BLaER1 treated with 17β-estradiol and CSF1 and Interleukin-3, amounts not matched to agents 10 nM and 100 nM (cell line): ENCODE results near the gene BDH1.

Experiments used
- H3K27ac ChIP-seq, 11 experiments: shearing (Covaris generic); formaldehyde crosslinking; 2 replicates each; pipeline ENCODE4 v1.8.1; 2022
- H3K27me3 ChIP-seq, 11 experiments: shearing (Covaris generic); formaldehyde crosslinking; 2 replicates each; pipeline ENCODE4 v1.8.1; 2022
- H3K36me3 ChIP-seq, 11 experiments: shearing (Covaris generic); formaldehyde crosslinking; 2 replicates each; pipeline ENCODE4 v1.8.1; 2022
- H3K4me1 ChIP-seq, 10 experiments: shearing (Covaris generic); formaldehyde crosslinking; 2 replicates each; pipeline ENCODE4 v1.8.1; 2022
- H3K4me2 ChIP-seq, 11 experiments: shearing (Covaris generic); formaldehyde crosslinking; 2 replicates each; pipeline ENCODE4 v1.8.1; 2022
- H3K4me3 ChIP-seq, 10 experiments: shearing (Covaris generic); formaldehyde crosslinking; 2 replicates each; pipeline ENCODE4 v1.8.1; 2022
- H3K9ac ChIP-seq, 11 experiments: shearing (Covaris generic); formaldehyde crosslinking; 2 replicates each; pipeline ENCODE4 v1.8.1; 2022
- H3K9me3 ChIP-seq, 11 experiments: shearing (Covaris generic); formaldehyde crosslinking; replicated peaks in 1 of 11; 2 replicates each; pipeline ENCODE4 v1.8.1; 2022
- H4K20me1 ChIP-seq, 11 experiments: shearing (Covaris generic); formaldehyde crosslinking; 2 replicates each; pipeline ENCODE4 v1.8.1; 2022
- Cebpa-rat ChIP-seq, 11 experiments: shearing (Covaris generic); IDR thresholded peaks; 2 replicates each; pipeline ENCODE4 v1.8.1; 2022

Gene BDH1

DNA sequence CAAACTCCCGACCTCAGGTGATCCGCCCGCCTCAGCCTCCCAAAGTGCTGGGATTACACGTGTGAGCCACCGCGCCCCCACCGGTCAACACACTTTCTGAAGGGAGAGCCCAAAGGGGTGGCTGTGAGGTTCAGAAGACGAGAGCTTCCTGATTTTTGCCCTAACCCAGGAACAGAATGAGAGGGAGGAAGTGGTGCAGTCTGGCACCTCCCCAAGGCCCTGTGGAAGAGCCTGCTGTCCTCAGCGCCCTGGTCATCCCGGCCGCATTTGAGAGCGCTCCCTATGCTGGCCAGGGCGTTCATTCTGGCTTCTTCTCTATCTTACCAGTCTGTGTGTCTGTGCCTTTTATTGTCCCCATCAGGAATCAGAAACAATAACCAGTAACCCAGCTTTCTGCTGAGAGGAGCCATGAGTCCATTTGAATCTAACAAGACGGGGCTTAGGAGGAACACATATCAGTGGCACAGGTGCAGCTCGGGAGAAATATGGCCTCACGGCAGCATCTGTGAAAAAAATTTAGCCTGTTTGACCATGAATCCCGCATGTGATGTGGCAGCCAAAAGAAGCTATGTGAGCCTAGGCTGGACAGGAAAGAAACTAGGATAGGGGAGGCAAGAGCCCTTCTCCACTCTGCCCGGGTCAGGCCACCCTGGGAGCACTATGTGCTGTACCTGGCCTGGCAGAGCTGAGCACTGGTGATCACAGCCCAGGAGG is 12.9 kb downstream of the BDH1 start:
- Histone ChIP-seq H3K4me3 (no peak overlapping the region), H3K4me1 (peaks cover 2 to 39% (median 12%) of the 10 kb centered on the region in 10 experiments), H3K9ac (no peak overlapping the region), H4K20me1 (peaks cover 0 to 34% (median 17%) of the 10 kb centered on the region in 11 experiments; a peak in 11 of 22 replicates), H3K27ac (peak overlapping the region in 3 of 11 experiments; percentile 15 to 42 (median 31); a peak in 5 of 22 replicates), H3K27me3 (no peaks in the 10 kb centered on the region), H3K4me2 (peak overlapping the region in 5 of 11 experiments; percentile 0 to 52 (median 35); a peak in 4 of 22 replicates), H3K36me3 (peaks cover 27 to 97% (median 86%) of the 10 kb centered on the region in 11 experiments), H3K9me3 (no peaks in the 10 kb centered on the region)
- no peak for TF ChIP-seq Cebpa-rat (IDR thresholded peaks at IDR 0.05)

DNA sequence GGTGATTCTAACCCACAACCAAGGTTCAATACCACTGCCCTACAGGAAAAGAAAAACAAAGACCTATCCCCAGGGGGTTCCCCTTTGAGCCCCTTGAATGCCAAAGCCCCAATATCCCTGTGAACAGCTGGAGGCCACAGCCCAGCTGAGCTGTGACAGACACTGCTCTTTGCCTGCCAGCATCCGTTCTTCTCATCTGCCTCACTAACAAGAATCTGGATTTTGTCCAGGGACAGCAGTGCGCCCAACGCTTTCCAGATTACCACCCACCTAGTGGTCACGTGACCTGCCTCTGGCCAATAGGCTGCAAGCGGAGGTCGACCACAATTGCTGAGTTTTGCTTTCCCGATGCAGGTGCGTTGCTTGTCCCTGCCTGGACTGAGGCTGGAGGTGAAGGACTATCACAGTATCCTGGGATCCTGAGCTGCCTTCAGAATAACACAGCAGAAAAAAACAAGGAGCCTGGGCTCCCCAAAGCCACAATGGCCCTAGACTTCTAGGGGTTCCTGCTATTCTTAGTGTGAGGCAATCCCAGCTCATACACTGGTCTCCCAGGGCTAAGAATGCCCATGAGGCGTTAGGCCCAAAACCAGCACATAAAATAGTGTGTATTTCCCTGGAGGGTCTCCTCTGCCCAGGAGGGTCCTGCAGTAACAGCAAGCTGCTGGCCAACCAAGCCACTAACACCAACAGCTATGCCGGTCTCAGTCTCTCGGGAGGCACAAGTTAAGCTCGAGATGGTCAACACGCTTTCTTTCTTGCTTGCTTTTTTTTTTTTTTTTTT is 13.8 kb downstream of the BDH1 start:
- Histone ChIP-seq H3K4me1 (peaks cover 0 to 39% (median 5%) of the 10 kb centered on the region in 10 experiments; a peak in 9 of 20 replicates), H3K27me3 (no peaks in the 10 kb centered on the region), H3K4me2 (peak overlapping the region in 2 of 11 experiments; percentile 44 to 52; a peak in 1 of 22 replicates), H3K9me3 (no peaks in the 10 kb centered on the region), H3K9ac (no peak overlapping the region), H3K4me3 (no peak overlapping the region), H3K27ac (peak overlapping the region in 1 of 11 experiments; percentile 31; a peak in 1 of 22 replicates), H4K20me1 (peaks cover 0 to 24% (median 7%) of the 10 kb centered on the region in 11 experiments; a peak in 10 of 22 replicates), H3K36me3 (peaks cover 32 to 100% (median 94%) of the 10 kb centered on the region in 11 experiments)
- TF ChIP-seq Cebpa-rat (IDR thresholded peaks at IDR 0.05): no peak

DNA sequence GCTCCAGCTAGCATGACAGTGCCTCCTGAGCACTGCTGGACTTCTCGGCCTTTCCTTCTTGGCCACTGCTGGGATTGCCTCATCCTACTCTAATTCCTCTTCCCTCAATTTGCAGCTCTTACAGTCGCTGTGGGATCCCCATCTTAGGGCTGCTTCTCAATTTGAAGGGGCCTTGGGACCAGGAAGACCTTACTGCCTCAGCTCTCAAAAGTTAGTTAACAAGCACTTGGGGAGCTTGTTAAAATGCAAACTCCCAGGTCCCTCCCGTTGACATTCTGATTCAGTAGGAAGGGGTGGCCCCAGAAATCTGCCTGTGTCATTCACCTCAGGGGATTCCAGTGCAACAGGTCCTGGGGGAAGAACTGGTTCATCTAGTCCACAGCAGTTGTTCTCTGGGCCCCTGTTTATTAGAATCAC is 14.8 kb downstream of the BDH1 start:
- no peak overlapping the region for H3K27ac ChIP-seq
- H3K9ac ChIP-seq: no peak overlapping the region

DNA sequence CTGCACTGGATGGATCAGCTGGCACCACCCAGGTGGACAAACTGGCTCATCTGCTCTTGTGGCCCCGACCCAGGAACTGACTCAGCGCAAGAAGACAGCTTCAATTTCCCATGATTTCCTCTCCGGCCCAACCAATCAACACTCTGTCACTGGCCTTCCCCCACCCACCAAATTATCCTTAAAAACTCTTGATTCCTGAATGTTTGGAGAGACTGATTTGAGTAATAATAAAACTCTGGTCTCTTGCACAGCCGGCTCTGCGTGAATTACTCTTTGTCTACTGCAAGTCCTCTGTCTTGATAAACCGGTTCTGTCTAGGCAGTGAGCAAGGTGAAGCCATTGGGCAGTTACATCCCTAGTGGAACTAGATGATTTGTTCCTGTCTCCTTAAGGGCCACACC is 16.1 kb downstream of the BDH1 start:
- H3K4me2 ChIP-seq: peak overlapping the region in 3 of 11 experiments; percentile 18 to 37 (median 37); a peak in 3 of 22 replicates
- TF ChIP-seq Cebpa-rat (IDR thresholded peaks at IDR 0.05): no peak
- H3K4me3 ChIP-seq: no peak overlapping the region
- no peaks in the 10 kb centered on the region for H3K27me3 ChIP-seq
- no peak overlapping the region for H3K9ac ChIP-seq
- peaks cover 27 to 100% (median 86%) of the 10 kb centered on the region in 11 experiments for H3K36me3 ChIP-seq
- H3K4me1 ChIP-seq: peaks cover 0 to 25% (median 5%) of the 10 kb centered on the region in 10 experiments; a peak in 9 of 20 replicates
- H4K20me1 ChIP-seq: peaks cover 0 to 16% (median 0%) of the 10 kb centered on the region in 11 experiments; a peak in 5 of 22 replicates
- H3K27ac ChIP-seq: no peak overlapping the region
- no peaks in the 10 kb centered on the region for H3K9me3 ChIP-seq

More for the DNA sequence above, 14.8 kb downstream of the BDH1 start:
- Histone ChIP-seq H3K4me3 (no peak overlapping the region), H3K4me1 (peaks cover 0 to 33% (median 5%) of the 10 kb centered on the region in 10 experiments; a peak in 9 of 20 replicates), H3K36me3 (peaks cover 32 to 100% (median 91%) of the 10 kb centered on the region in 11 experiments), H4K20me1 (peaks cover 0 to 17% (median 0%) of the 10 kb centered on the region in 11 experiments; a peak in 5 of 22 replicates), H3K27me3 (no peaks in the 10 kb centered on the region), H3K4me2 (no peak overlapping the region), H3K9me3 (no peaks in the 10 kb centered on the region)
- no peak for TF ChIP-seq Cebpa-rat (IDR thresholded peaks at IDR 0.05)

DNA sequence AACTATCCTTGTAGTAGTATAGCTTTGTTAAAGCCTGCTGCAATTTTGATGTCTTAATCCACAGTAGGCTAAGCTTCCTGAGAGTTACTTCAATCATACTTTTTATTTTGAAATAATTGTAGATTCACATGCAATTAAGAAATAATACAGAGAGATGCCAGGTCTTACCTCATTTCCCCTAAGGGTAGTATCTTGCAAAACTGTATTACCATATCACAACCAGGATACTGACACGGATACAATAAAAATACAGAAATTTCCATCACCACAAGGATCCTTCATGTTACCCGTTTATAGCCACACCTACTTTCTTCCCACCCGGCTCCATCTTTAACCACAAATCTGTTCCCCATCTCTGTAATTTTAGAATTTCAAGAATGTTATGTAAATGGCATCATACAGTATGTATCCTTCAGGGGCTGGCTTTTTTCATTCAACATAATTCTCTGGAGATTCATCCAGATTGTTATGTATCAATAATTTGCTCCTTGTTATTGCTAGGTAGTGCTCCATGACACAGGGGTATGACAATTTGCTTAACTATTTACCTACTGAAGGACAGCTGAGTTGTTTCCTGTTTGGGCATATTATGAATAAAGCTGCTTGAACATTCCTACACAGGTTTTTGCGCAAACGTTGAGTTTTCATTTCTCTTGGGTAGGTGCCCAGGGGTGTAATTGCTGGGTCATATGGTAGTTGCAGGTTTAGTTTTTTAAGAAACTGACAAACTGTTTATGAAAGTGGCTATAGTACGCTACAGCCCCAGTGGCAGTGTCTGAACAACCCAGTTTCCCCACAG is 21.6 kb downstream of the BDH1 start:
- H3K36me3 ChIP-seq: peaks cover 49 to 100% (median 86%) of the 10 kb centered on the region in 11 experiments
- H3K9me3 ChIP-seq: no peaks in the 10 kb centered on the region
- H3K4me1 ChIP-seq: no peaks in the 10 kb centered on the region
- H3K4me3 ChIP-seq: no peak overlapping the region
- H3K4me2 ChIP-seq: no peak overlapping the region
- no peak overlapping the region for H3K27ac ChIP-seq
- no peaks in the 10 kb centered on the region for H4K20me1 ChIP-seq
- no peak overlapping the region for H3K9ac ChIP-seq
- H3K27me3 ChIP-seq: no peaks in the 10 kb centered on the region
- no peak for TF ChIP-seq Cebpa-rat (IDR thresholded peaks at IDR 0.05)

DNA sequence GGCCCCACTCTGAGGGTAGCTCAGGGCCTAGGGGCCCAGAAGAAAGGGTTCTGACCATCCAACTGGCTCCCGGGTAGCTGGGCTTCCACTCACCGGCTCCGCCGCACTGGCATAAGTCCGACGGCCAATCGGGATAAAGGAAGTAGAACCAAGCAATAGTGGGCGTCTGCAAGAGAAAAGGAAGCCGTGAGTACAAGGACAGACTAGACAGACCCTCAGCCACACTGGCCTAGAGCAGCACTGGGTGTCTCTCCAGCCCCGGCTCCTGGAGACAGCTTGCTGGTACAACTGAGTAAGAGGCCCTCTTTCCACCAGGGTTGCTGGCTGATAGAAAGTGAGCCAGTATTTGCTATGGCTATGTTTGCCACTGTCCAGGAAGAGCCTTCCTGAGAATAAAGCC is 22.4 kb downstream of the BDH1 start:
- no peak overlapping the region for H3K9ac ChIP-seq
- H3K4me2 ChIP-seq: no peak overlapping the region
- no peak overlapping the region for H3K27ac ChIP-seq
- H4K20me1 ChIP-seq: no peaks in the 10 kb centered on the region
- H3K4me1 ChIP-seq: no peaks in the 10 kb centered on the region
- TF ChIP-seq Cebpa-rat (IDR thresholded peaks at IDR 0.05): no peak
- H3K4me3 ChIP-seq: no peak overlapping the region
- H3K9me3 ChIP-seq: no peaks in the 10 kb centered on the region
- H3K36me3 ChIP-seq: peaks cover 49 to 100% (median 86%) of the 10 kb centered on the region in 11 experiments
- no peaks in the 10 kb centered on the region for H3K27me3 ChIP-seq

DNA sequence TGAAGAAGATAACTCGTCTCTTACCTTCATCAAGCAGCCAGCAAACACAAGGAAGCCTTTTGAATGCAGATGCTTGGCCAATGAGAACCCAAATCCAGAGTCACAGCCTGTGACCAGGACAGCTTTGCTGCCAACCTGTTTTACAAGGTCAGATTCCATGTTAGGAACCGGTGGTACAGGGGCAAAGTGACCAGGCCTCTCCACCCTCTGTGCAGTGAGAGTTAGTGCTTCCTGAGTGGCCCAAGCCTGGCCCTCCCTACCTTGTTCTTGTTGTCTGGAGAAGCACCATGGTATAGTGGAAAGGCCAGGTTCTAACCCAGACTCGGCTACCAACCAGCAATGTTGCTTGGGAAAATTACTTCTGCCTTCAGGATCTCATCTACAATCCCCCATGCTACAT is 23.4 kb downstream of the BDH1 start:
- no peak for TF ChIP-seq Cebpa-rat (IDR thresholded peaks at IDR 0.05)
- H3K4me2 ChIP-seq: no peak overlapping the region
- peaks cover 49 to 100% (median 87%) of the 10 kb centered on the region in 11 experiments for H3K36me3 ChIP-seq
- no peaks in the 10 kb centered on the region for H3K4me1 ChIP-seq
- no peak overlapping the region for H3K27ac ChIP-seq
- H4K20me1 ChIP-seq: no peaks in the 10 kb centered on the region
- no peak overlapping the region for H3K9ac ChIP-seq
- H3K27me3 ChIP-seq: no peaks in the 10 kb centered on the region
- H3K4me3 ChIP-seq: no peak overlapping the region
- H3K9me3 ChIP-seq: no peaks in the 10 kb centered on the region

DNA sequence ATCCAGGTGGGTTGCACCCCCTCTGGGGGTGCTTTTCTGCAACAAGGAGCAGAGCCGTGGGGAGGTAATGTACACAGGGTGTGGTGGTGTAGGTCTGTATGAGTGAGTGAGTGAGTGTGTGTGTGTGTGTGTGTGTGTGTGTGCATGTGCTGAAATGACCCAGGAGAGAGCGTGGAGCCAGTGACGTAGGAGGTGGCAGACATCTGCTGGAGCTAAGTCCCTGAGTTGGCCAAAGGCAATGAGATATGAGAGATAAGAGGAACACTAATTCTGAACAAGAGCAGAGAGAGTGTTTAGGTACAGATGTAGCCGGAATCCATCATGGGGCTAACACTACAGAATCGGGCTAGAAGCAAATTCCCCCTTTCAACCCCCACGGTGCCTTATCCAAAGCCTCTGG is 27.6 kb downstream of the BDH1 start:
- H3K4me1 ChIP-seq: no peaks in the 10 kb centered on the region
- H3K27ac ChIP-seq: no peak overlapping the region
- no peaks in the 10 kb centered on the region for H3K9me3 ChIP-seq
- TF ChIP-seq Cebpa-rat (IDR thresholded peaks at IDR 0.05): no peak
- peaks cover 58 to 97% (median 87%) of the 10 kb centered on the region in 11 experiments for H3K36me3 ChIP-seq
- no peak overlapping the region for H3K9ac ChIP-seq
- H3K4me2 ChIP-seq: no peak overlapping the region
- H3K27me3 ChIP-seq: no peaks in the 10 kb centered on the region
- peaks cover 0 to 19% (median 0%) of the 10 kb centered on the region in 11 experiments; a peak in 3 of 22 replicates for H4K20me1 ChIP-seq
- no peak overlapping the region for H3K4me3 ChIP-seq
